Retinal pigment epithelial cell (primary cell): ENCODE data around the gene SRGAP3.

ENCODE experiments used
- DNase-seq: peaks from one replicate; pipeline ENCODE4 v3.0.0-alpha.2; 2010; ENCODE audit warnings: low read depth
- H3K4me3 ChIP-seq: 2 replicates; pipeline ENCODE4 v1.5.1; 2011; ENCODE audit warnings: mild to moderate bottlenecking, low read length, control low read depth, moderate library complexity
- CTCF ChIP-seq: conservative IDR thresholded peaks from 2 replicates; pipeline ENCODE4 v1.5.1; 2011; ENCODE audit warnings: low read depth, low read length, control low read depth, inconsistent platforms

Gene SRGAP3

GRCh38 chr3:9276761-9277370 lies 27.4 kb upstream of the SRGAP3 start:
- no peak for DNase-seq
- TF ChIP-seq CTCF = no peak
- H3K4me3 ChIP-seq = no peak overlapping the region

GRCh38 chr3:9271903-9272302 lies 22.5 kb upstream of the SRGAP3 start:
- no peak for DNase-seq
- TF ChIP-seq CTCF = no peak
- H3K4me3 ChIP-seq = no peak overlapping the region

GRCh38 chr3:9270704-9271103 lies 21.3 kb upstream of the SRGAP3 start:
- no peak for DNase-seq

GRCh38 chr3:9266716-9267115 lies 17.3 kb upstream of the SRGAP3 start:
- DNase-seq = no peak
- H3K4me3 ChIP-seq = no peak overlapping the region
- no peak for TF ChIP-seq CTCF

More at GRCh38 chr3:9270704-9271103, 21.3 kb upstream of the SRGAP3 start:
- no peak overlapping the region for H3K4me3 ChIP-seq
- TF ChIP-seq CTCF = no peak

GRCh38 chr3:9260305-9260704 lies 10.9 kb upstream of the SRGAP3 start:
- no peak overlapping the region for H3K4me3 ChIP-seq
- no peak for DNase-seq
- TF ChIP-seq CTCF = no peak

- TF ChIP-seq CTCF = no peak
Measured at GRCh38 chr3:9257092-9257491, 7.6 kb upstream of the SRGAP3 start.

GRCh38 chr3:9255976-9256375 lies 6.5 kb upstream of the SRGAP3 start:
- TF ChIP-seq CTCF = no peak
- no peak overlapping the region for H3K4me3 ChIP-seq
- no peak for DNase-seq

More at GRCh38 chr3:9257092-9257491, 7.6 kb upstream of the SRGAP3 start:
- DNase-seq = no peak
- no peak overlapping the region for H3K4me3 ChIP-seq
